Body of pancreas (tissue), 4 donors: Measurements from ENCODE around the gene ESPNL.

ENCODE experiments used
- CTCF ChIP-seq, 7 experiments: fragments of 450-650 bp in 4 of 7; fragments of 200-600 bp in 3 of 7; sonication (generic) in 3 of 7; IDR thresholded peaks; one replicate each; pipeline ENCODE4 v1.5.1; 2016 to 2019; ENCODE audit warnings: antibody characterized with exemption in 7 of 7
- POLR2A ChIP-seq, 3 donors: fragments of 450-650 bp; IDR thresholded peaks; one replicate each; pipeline ENCODE4 v1.6.1; 2016; ENCODE audit warnings: antibody characterized with exemption in 3 of 3, mild to moderate bottlenecking in 2 of 3

GRCh38 chr2:238092486-238093035 lies 7.6 kb upstream of the ESPNL start:
- TF ChIP-seq CTCF (IDR thresholded peaks at IDR 0.05), result no peak
- TF ChIP-seq POLR2A (IDR thresholded peaks at IDR 0.05), result no peak
